Measurements from ENCODE around the gene GATAD1. TPM values are rescaled to one million over a fixed set of nuclear protein-coding genes. Genes with fewer than 3 reads are reported as not detected.

The GATAD1 gene
- total and polyA plus RNA-seq, 10 of the 15 experiments (the other 5 are each of a cell fraction or from before 2014, with no cell fraction given): 5.5 to 45.2 (median 14.2) TPM

- BruUV-seq (replicated peaks): no TSS peak
- WGBS (ENCODE audit: insufficient coverage, insufficient replicate concordance, low lambda C conversion rate, missing lambda C conversion rate): 100% methylated on average over 4 of the region's 4 CpGs
- TF ChIP-seq NFXL1 (IDR thresholded peaks at IDR 0.05; ENCODE audit: borderline replicate concordance) (no peak), CEBPB (IDR thresholded peaks at IDR 0.05; ENCODE audit: borderline replicate concordance in 1 of 2, low read depth in 2 of 2, low read length in 2 of 2) (no peak), IKZF2 (IDR thresholded peaks at IDR 0.05) (no peak), CBX3 (IDR thresholded peaks at IDR 0.05; ENCODE audit: borderline replicate concordance, low read depth) (no peak), SKIL (IDR thresholded peaks at IDR 0.05; ENCODE audit: low read depth, poor library complexity, severe bottlenecking) (no peak), ATF7 (IDR thresholded peaks at IDR 0.05; ENCODE audit: low read depth) (no peak), LARP7 (IDR thresholded peaks at IDR 0.05) (no peak), ZNF274 (IDR thresholded peaks at IDR 0.05; ENCODE audit: insufficient read depth, insufficient read length) (no peak), RB1 (IDR thresholded peaks at IDR 0.05; ENCODE audit: borderline replicate concordance) (no peak), TCF7 (IDR thresholded peaks at IDR 0.05; ENCODE audit: borderline replicate concordance) (no peak), JUND (IDR thresholded peaks at IDR 0.05; ENCODE audit: low read depth, low read length) (no peak), EZH2 (IDR thresholded peaks at IDR 0.05; ENCODE audit: borderline replicate concordance, control insufficient read depth, low read depth, low read length) (no peak), ZZZ3 (IDR thresholded peaks at IDR 0.05; ENCODE audit: control insufficient read depth, insufficient read length, low read depth) (no peak), HDAC2 (IDR thresholded peaks at IDR 0.05) (no peak), TCF12 (IDR thresholded peaks at IDR 0.05; ENCODE audit: low read depth, low read length) (no peak)
- TF ChIP-seq, protein P1, sequence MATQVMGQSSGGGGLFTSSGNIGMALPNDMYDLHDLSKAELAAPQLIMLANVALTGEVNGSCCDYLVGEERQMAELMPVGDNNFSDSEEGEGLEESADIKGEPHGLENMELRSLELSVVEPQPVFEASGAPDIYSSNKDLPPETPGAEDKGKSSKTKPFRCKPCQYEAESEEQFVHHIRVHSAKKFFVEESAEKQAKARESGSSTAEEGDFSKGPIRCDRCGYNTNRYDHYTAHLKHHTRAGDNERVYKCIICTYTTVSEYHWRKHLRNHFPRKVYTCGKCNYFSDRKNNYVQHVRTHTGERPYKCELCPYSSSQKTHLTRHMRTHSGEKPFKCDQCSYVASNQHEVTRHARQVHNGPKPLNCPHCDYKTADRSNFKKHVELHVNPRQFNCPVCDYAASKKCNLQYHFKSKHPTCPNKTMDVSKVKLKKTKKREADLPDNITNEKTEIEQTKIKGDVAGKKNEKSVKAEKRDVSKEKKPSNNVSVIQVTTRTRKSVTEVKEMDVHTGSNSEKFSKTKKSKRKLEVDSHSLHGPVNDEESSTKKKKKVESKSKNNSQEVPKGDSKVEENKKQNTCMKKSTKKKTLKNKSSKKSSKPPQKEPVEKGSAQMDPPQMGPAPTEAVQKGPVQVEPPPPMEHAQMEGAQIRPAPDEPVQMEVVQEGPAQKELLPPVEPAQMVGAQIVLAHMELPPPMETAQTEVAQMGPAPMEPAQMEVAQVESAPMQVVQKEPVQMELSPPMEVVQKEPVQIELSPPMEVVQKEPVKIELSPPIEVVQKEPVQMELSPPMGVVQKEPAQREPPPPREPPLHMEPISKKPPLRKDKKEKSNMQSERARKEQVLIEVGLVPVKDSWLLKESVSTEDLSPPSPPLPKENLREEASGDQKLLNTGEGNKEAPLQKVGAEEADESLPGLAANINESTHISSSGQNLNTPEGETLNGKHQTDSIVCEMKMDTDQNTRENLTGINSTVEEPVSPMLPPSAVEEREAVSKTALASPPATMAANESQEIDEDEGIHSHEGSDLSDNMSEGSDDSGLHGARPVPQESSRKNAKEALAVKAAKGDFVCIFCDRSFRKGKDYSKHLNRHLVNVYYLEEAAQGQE (IDR thresholded peaks at IDR 0.05; ENCODE audit: low read depth, low read length): no peak
- TF ChIP-seq, protein P2, sequence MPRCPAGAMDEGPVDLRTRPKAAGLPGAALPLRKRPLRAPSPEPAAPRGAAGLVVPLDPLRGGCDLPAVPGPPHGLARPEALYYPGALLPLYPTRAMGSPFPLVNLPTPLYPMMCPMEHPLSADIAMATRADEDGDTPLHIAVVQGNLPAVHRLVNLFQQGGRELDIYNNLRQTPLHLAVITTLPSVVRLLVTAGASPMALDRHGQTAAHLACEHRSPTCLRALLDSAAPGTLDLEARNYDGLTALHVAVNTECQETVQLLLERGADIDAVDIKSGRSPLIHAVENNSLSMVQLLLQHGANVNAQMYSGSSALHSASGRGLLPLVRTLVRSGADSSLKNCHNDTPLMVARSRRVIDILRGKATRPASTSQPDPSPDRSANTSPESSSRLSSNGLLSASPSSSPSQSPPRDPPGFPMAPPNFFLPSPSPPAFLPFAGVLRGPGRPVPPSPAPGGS (IDR thresholded peaks at IDR 0.05; ENCODE audit: borderline replicate concordance, insufficient read depth, low read depth, low read length, poor library complexity, severe bottlenecking): no peak
These were observed 13.2 kb downstream of the GATAD1 start for GRCh38 chr7:92460510-92460909.

More at GRCh38 chr7:92460510-92460909, 13.2 kb downstream of the GATAD1 start:
- ChIA-PET CTCF (interaction anchor here (1.0 to 3.8 kb wide), 21 partner anchors 10 to 621 kb away, joined by 3 to 37 read pairs (median 4); partner anchors contain the start of genes ERVW-1, GATAD1, LRRD1 and RBM48), POLR2A (interaction anchor here (0.7 kb wide), 1 partner anchor 586 kb away, joined by 5 read pairs; no protein-coding TSS in a partner anchor), RAD21 (ENCODE audit: unreplicated experiment) (interaction anchor here (0.7 to 1.7 kb wide), 3 partner anchors 12 to 142 kb away, joined by 3 to 8 read pairs (median 4); partner anchors contain the start of gene GATAD1), SMC1A (ENCODE audit: uncharacterized antibody, unreplicated experiment) (interaction anchor here (1.1 to 1.2 kb wide), 2 partner anchors 13 to 281 kb away, joined by 3 to 4 read pairs; partner anchors contain the start of gene LRRD1)
- peaks cover 0 to 8% of the 10 kb centered on the region in 2 experiments; a peak in 1 of 4 replicates for H3K36me3 ChIP-seq (ENCODE audit: control insufficient read depth in 2 of 2, insufficient read depth in 2 of 2, low read length in 1 of 2)
- no peaks in the 10 kb centered on the region for H3K79me2 ChIP-seq (ENCODE audit: control insufficient read depth, insufficient read depth, low read length)
- no peak overlapping the region for H3K9ac ChIP-seq (ENCODE audit: control insufficient read depth, insufficient read depth, low read length)
- no peaks in the 10 kb centered on the region for H3K27me3 ChIP-seq (replicated peaks in 1 of 2; ENCODE audit: control insufficient read depth in 2 of 2, insufficient read depth in 2 of 2, low read length in 1 of 2)
- H3K9me3 ChIP-seq (replicated peaks; ENCODE audit: control insufficient read depth, insufficient read depth, low read length): no peaks in the 10 kb centered on the region
- no peaks in the 10 kb centered on the region for H3K4me1 ChIP-seq (ENCODE audit: control insufficient read depth, insufficient read depth, low read length)
- H4K20me1 ChIP-seq (ENCODE audit: control insufficient read depth, insufficient read depth): no peaks in the 10 kb centered on the region
- no peak overlapping the region for H3K27ac ChIP-seq (ENCODE audit: control insufficient read depth, insufficient read depth)
- DNase-seq (ENCODE audit: low read depth, low spot score): no peak
- no peak for ATAC-seq
- no peak overlapping the region for H3K4me2 ChIP-seq (ENCODE audit: control insufficient read depth, insufficient read depth)
- intact Hi-C loops (cut with micrococcal nuclease; ENCODE audit: unreplicated experiment) (loop anchor here (10.0 kb wide), 1 partner anchor 594 kb away; no protein-coding TSS in a partner anchor), in situ Hi-C loops (cut with MboI) (no loop called here)
- FAIRE-seq: no peak
- no peak overlapping the region for H3K4me3 ChIP-seq
- no peak overlapping the region for H2AFZ ChIP-seq (ENCODE audit: control insufficient read depth, low read depth, low read length)

All from GM12878 (cell line).